ENCODE results near the gene AREG.

AREG gene

GRCh38 chr4:74464291-74464690 is 19.4 kb downstream of the AREG start:
- Mint-ChIP-seq H3K27ac (no peak overlapping the region), H3K4me1 (no peaks in the 10 kb centered on the region), H3K27me3 (peaks cover 5% of the 10 kb centered on the region), H3K4me3 (no peak overlapping the region), H3K36me3 (ENCODE audit: low read depth) (no peaks in the 10 kb centered on the region), H3K9me3 (peaks cover 10% of the 10 kb centered on the region)
- ATAC-seq (no peak), DNase-seq (no peak)

GRCh38 chr4:74466242-74466641 is 21.3 kb downstream of the AREG start:
- Mint-ChIP-seq H3K4me3 (no peak overlapping the region), H3K4me1 (no peaks in the 10 kb centered on the region), H3K36me3 (ENCODE audit: low read depth) (no peaks in the 10 kb centered on the region), H3K27me3 (no peaks in the 10 kb centered on the region), H3K27ac (no peak overlapping the region), H3K9me3 (peaks cover 6% of the 10 kb centered on the region)
- ATAC-seq: no peak
- no peak for DNase-seq

DNA sequence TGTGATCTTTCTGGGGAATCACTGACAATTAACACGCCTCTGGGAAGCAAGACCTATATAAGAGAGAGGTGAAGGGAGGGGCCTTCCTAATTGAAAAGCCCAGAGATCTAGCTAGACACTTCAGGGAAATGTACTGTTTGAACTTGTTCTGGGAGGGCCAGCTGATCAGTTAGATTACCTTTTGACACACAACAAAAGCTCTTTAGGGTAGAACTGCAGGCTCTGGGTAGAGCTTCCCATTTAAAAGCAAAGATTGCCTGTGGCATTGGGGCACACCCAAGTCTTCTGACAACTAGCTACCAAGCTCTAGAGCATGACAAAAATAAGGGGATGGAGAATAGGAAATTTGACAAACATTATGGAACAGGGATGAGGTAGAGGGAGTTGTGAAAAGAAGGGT is 26.3 kb downstream of the AREG start:
- DNase-seq: no peak
- Mint-ChIP-seq H3K27me3 (peaks cover 2% of the 10 kb centered on the region), H3K4me3 (no peak overlapping the region), H3K36me3 (ENCODE audit: low read depth) (no peaks in the 10 kb centered on the region), H3K4me1 (no peaks in the 10 kb centered on the region), H3K9me3 (no peaks in the 10 kb centered on the region), H3K27ac (no peak overlapping the region)
- ATAC-seq: no peak

DNA sequence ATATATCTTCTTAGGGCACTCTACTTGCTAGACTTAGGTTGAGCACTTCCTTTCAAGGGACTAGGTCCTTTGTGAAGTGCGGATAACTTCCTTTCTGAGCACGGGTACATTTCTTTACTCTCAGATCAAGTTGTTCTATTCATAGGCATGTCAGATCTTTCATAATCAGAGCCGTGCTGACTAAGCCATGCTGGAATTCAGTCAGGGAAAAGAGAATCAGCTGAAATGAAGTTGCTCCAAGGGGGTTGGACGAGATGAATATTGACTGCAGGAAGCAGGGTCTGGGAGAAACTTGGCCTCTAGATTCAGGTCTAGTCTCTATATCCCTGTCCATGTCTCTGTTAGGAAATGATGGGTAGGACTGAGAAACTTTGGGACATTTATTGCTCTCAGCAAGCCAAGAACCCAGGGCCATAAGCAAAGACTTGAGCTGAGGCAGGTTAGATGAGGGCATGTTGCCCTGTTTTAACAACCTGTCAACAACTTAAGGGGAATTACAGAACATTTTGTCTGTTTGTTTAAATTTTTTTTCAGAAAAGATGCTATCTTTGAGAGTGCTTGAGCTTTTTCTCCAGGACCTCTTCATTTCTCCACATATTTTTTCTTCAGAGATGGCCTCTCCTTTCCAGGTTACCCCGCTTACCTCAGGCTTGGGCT is 28.3 kb downstream of the AREG start:
- H3K27ac Mint-ChIP-seq: no peak overlapping the region
- DNase-seq (no peak), ATAC-seq (no peak)
- no peaks in the 10 kb centered on the region for H3K4me1 Mint-ChIP-seq
- H3K27me3 Mint-ChIP-seq: peaks cover 5% of the 10 kb centered on the region
- H3K4me3 Mint-ChIP-seq: no peak overlapping the region
- H3K9me3 Mint-ChIP-seq: no peaks in the 10 kb centered on the region
- no peaks in the 10 kb centered on the region for H3K36me3 Mint-ChIP-seq (ENCODE audit: low read depth)

GRCh38 chr4:74474345-74475090 is 29.6 kb downstream of the AREG start:
- H3K36me3 Mint-ChIP-seq (ENCODE audit: low read depth): no peaks in the 10 kb centered on the region
- H3K27me3 Mint-ChIP-seq: peaks cover 5% of the 10 kb centered on the region
- ATAC-seq (no peak), DNase-seq (no peak)
- H3K27ac Mint-ChIP-seq: no peak overlapping the region
- no peaks in the 10 kb centered on the region for H3K4me1 Mint-ChIP-seq
- no peaks in the 10 kb centered on the region for H3K9me3 Mint-ChIP-seq
- no peak overlapping the region for H3K4me3 Mint-ChIP-seq

DNA sequence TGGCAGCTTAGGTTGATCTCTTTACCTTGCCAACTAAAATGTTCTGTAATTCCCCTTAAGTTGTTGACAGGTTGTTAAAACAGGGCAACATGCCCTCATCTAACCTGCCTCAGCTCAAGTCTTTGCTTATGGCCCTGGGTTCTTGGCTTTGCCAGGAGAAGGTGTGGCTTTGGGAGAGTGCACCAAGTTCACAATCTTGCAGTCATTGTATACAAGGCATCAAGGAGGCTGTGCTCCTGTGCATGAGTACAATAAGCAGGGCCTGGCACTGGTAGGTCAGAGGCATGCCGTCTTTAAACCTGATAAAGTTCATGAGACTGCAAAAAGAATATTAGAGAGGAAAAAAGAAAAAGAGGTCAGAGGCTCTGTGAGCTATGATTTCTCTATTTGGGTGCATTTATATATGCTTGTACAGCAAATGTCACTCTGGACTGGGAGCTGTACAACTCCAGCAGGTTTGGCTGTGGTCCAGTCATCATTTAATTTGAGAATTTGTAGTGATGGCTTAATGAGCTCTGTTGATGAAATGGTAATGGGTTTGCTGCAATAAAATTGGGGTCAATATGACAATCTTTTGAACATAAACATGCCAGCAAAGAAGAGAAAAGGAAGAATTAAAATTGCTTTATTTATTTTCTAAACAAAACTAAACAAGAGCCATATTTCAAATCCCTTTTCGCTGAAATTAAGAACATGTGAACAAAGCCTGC is 30.3 kb downstream of the AREG start:
- H3K9me3 Mint-ChIP-seq: no peaks in the 10 kb centered on the region
- ATAC-seq: no peak
- peaks cover 5% of the 10 kb centered on the region for H3K27me3 Mint-ChIP-seq
- H3K4me3 Mint-ChIP-seq: no peak overlapping the region
- no peaks in the 10 kb centered on the region for H3K4me1 Mint-ChIP-seq
- no peak overlapping the region for H3K27ac Mint-ChIP-seq
- no peaks in the 10 kb centered on the region for H3K36me3 Mint-ChIP-seq (ENCODE audit: low read depth)
- no peak for DNase-seq

- Mint-ChIP-seq H3K9me3 (no peaks in the 10 kb centered on the region), H3K27ac (no peak overlapping the region), H3K36me3 (ENCODE audit: low read depth) (no peaks in the 10 kb centered on the region), H3K4me1 (no peaks in the 10 kb centered on the region), H3K4me3 (no peak overlapping the region), H3K27me3 (peaks cover 5% of the 10 kb centered on the region)
- no peak for DNase-seq
- no peak for ATAC-seq
These were observed 31.0 kb downstream of the AREG start for GRCh38 chr4:74475946-74476345.

DNA sequence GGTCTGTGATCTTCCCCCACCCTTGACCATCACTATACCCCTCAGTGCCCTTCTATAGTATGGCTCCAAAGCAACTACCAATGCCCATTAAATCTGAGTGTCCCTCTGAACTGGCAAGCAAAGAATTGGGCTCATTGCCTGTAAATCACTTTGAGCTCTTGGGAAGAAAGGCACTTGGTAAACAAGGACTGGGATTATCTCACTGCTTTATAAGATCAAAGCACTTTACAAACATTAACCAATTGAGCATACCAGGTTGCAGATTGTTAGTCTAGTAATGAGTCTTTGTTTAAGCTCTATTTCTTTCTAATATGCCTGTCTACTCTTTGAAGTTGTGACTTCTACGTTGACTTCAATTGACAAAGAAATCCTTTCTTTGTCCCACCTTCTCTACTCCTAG is 34.1 kb downstream of the AREG start:
- no peaks in the 10 kb centered on the region for H3K9me3 Mint-ChIP-seq
- H3K27ac Mint-ChIP-seq: no peak overlapping the region
- no peak overlapping the region for H3K4me3 Mint-ChIP-seq
- no peaks in the 10 kb centered on the region for H3K36me3 Mint-ChIP-seq (ENCODE audit: low read depth)
- peaks cover 8% of the 10 kb centered on the region for H3K27me3 Mint-ChIP-seq
- no peak for ATAC-seq
- DNase-seq: no peak
- no peaks in the 10 kb centered on the region for H3K4me1 Mint-ChIP-seq

DNA sequence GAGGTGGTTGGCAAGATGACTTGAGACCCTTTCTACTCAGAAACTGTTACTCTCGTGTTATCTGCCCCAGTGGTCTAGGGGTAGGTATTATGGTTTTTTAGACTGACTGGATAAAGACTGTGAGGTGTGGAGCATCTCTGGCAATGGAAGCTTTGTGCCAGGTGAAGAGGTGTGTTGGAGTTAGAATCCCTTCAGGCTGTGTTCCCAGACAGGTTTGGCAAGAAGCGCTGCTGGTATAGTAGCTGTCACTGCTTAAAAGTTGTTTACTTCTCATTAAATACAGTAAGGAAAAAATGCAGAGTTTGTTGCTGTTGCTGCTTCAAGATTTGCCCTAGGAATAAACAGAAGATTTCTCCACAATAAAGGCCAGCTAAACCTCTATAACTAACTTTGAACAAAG is 35.3 kb downstream of the AREG start:
- Mint-ChIP-seq H3K9me3 (no peaks in the 10 kb centered on the region), H3K27ac (no peak overlapping the region), H3K36me3 (ENCODE audit: low read depth) (no peaks in the 10 kb centered on the region)

DNA sequence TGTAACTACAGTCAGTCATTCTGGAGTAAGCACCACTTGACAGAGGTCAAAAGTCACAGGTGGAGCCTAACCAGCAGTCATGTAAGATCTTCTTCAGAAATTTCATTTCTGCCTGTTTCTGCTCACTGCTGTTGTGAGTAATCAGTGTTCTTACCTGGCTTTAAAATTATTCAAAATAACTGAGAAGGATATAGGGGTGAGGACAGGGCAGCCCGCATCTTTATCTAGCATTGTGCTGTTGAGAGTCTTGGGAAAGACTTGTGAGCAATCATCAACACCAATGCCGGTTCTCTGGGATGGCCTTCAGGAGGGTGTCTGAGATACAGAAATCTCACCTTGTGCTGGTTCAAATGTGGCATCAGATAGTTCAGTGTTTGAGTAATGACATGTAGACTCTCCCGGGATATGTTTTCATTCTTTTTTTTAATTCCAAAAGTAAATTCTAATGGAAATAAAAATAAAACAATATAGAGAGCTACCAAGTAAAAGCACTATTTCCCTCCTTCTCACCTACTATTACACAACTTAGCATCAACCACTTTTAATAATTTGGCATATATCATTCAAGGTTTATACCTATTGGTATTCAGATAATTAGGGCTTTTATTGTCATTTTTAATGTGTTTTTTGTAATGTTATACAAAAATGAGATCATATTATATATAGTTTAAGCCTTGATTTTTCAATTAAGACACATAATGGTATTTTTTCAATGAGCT is 37.1 kb downstream of the AREG start:
- Mint-ChIP-seq H3K4me3 (no peak overlapping the region), H3K27me3 (peaks cover 4% of the 10 kb centered on the region), H3K4me1 (no peaks in the 10 kb centered on the region), H3K9me3 (no peaks in the 10 kb centered on the region), H3K27ac (no peak overlapping the region), H3K36me3 (ENCODE audit: low read depth) (no peaks in the 10 kb centered on the region)
- ATAC-seq (no peak), DNase-seq (no peak)

More for the DNA sequence above, 35.3 kb downstream of the AREG start:
- ATAC-seq: no peak
- no peak overlapping the region for H3K4me3 Mint-ChIP-seq
- no peak for DNase-seq
- no peaks in the 10 kb centered on the region for H3K4me1 Mint-ChIP-seq
- peaks cover 8% of the 10 kb centered on the region for H3K27me3 Mint-ChIP-seq

GRCh38 chr4:74483226-74483911 is 38.4 kb downstream of the AREG start:
- ATAC-seq (peak; percentile 24), DNase-seq (no peak)

DNA sequence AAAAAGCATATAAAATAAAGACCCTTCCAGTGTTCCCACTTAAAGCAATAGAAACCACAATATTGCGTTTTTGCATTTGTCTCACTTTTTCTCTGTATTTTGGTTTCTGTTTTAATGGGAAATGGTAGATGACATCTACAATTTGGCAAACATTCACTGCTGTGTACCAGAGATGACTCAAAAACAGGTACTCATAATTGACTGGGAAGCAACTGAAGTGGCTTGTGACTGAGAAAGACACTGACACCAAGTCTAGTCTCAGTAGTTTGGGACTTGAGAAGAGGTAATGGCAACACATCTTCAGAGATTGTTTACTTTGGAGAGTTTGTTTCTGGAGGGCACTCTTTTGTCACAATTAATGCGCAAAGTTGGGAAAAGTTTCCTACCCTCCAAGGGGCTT is 42.0 kb downstream of the AREG start:
- Mint-ChIP-seq H3K27ac (no peak overlapping the region), H3K27me3 (peaks cover 2% of the 10 kb centered on the region), H3K4me1 (no peaks in the 10 kb centered on the region), H3K36me3 (ENCODE audit: low read depth) (no peaks in the 10 kb centered on the region), H3K9me3 (no peaks in the 10 kb centered on the region), H3K4me3 (no peak overlapping the region)
- no peak for DNase-seq
- no peak for ATAC-seq

More at GRCh38 chr4:74483226-74483911, 38.4 kb downstream of the AREG start:
- Mint-ChIP-seq H3K27me3 (peaks cover 2% of the 10 kb centered on the region), H3K4me1 (no peaks in the 10 kb centered on the region), H3K36me3 (ENCODE audit: low read depth) (no peaks in the 10 kb centered on the region), H3K9me3 (no peaks in the 10 kb centered on the region), H3K4me3 (no peak overlapping the region), H3K27ac (no peak overlapping the region)

DNA sequence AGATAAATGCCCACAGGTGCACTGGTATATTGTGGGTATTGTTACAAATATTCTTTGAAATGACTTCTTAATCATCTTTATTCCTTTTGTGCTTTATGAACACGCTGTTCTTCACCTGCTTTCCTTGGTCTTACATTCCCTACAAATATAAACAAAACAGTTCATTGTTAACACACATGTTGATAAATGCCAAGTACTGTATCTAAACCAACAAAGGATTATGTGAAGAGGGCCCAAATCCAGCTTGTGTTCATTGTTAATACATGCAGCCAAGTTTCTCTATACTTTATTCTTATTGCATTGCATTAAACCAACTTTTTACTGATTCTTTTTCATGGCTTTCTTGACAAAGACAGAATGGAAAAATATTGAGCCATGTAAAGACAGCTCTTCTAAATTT is 42.8 kb downstream of the AREG start:
- no peak overlapping the region for H3K27ac Mint-ChIP-seq
- DNase-seq: no peak

GRCh38 chr4:74490736-74491135 is 45.8 kb downstream of the AREG start:
- Mint-ChIP-seq H3K4me1 (no peaks in the 10 kb centered on the region), H3K27ac (no peak overlapping the region), H3K9me3 (no peaks in the 10 kb centered on the region), H3K27me3 (no peaks in the 10 kb centered on the region), H3K36me3 (ENCODE audit: low read depth) (no peaks in the 10 kb centered on the region), H3K4me3 (no peak overlapping the region)
- DNase-seq (no peak), ATAC-seq (no peak)

More for the DNA sequence above, 42.8 kb downstream of the AREG start:
- Mint-ChIP-seq H3K36me3 (ENCODE audit: low read depth) (no peaks in the 10 kb centered on the region), H3K4me1 (no peaks in the 10 kb centered on the region), H3K27me3 (peaks cover 2% of the 10 kb centered on the region), H3K9me3 (no peaks in the 10 kb centered on the region), H3K4me3 (no peak overlapping the region)
- ATAC-seq: no peak

Measured in activated naive CD8-positive, alpha-beta T cell treated with anti-CD3 and anti-CD28 coated beads, Interleukin-2, amount 50 U/mL, for 24 hours (primary cell).